Mucosa of descending colon (tissue), 3 donors: ENCODE data around the gene TMEM151B. TPM values are rescaled to one million over a fixed set of nuclear protein-coding genes. Genes with fewer than 3 reads are reported as not detected.
"Not testable (repeated sequence)": the region's sequence is repeated elsewhere in the genome, so short reads cannot be mapped to it uniquely, and the experiment has no call there.

Experiments used
- ATAC-seq: fragments of 200-7000 bp; cut with Tn5 transposase; one replicate; pipeline ENCODE4 v1.9.1; 2020; ENCODE audit warnings: mild to moderate bottlenecking, moderate library complexity
- DNase-seq, 3 donors: peaks; one replicate each; pipeline ENCODE4 v3.0.0-alpha.2; 2020
- H3K36me3 ChIP-seq: fragments of 200-600 bp; one replicate; pipeline ENCODE4 v1.8.0; 2021; ENCODE audit warnings: low read depth, mild to moderate bottlenecking
- H3K4me1 ChIP-seq: fragments of 200-600 bp; one replicate; pipeline ENCODE4 v1.8.0; 2021; ENCODE audit warnings: low read depth, mild to moderate bottlenecking
- H3K4me3 ChIP-seq: fragments of 200-600 bp; one replicate; pipeline ENCODE4 v1.8.0; 2021; ENCODE audit warnings: mild to moderate bottlenecking
- H3K9me3 ChIP-seq: fragments of 200-600 bp; one replicate; pipeline ENCODE4 v1.8.0; 2021; ENCODE audit warnings: mild to moderate bottlenecking
- intact Hi-C, 2 donors: fragments of 100-400 bp; cut with DNase I in 1 of 2; cut with micrococcal nuclease in 1 of 2; formaldehyde crosslinking; loops; one replicate each; pipeline versions ENCODE4 v1.11.0 to v1.11.1; 2022; cut with DNase I, micrococcal nuclease
- total RNA-seq, 3 donors: library from RNA; stranded (reverse); fragmentation: NEBNext Ultra II Directional in 2 of 3; extraction: Animal tissue kit (Norgen Biotek cat#: 25700) in 2 of 3; gene quantifications; one replicate each; pipeline versions ENCODE4 v1.2.1 to v1.2.4, GENCODE V29; 2021 to 2023
- TF ChIP-seq, protein P1 (sequence below): fragments of 200-600 bp; IDR thresholded peaks from one replicate; pipeline ENCODE4 v1.8.0; 2022; ENCODE audit warnings: antibody characterized with exemption, mild to moderate bottlenecking
- donor health status: DM: no; HTN: no; CAD: no; lungs with moderate emphysema.
- donor health status: DM: no; HTN: no; CAD: no.
- donor health status: DM: no; HTN: yes; CAD: no.

Gene TMEM151B
- total RNA-seq, 3 donors from 2014 or later = 0.17 to 1.4 (median 0.31) TPM

DNA sequence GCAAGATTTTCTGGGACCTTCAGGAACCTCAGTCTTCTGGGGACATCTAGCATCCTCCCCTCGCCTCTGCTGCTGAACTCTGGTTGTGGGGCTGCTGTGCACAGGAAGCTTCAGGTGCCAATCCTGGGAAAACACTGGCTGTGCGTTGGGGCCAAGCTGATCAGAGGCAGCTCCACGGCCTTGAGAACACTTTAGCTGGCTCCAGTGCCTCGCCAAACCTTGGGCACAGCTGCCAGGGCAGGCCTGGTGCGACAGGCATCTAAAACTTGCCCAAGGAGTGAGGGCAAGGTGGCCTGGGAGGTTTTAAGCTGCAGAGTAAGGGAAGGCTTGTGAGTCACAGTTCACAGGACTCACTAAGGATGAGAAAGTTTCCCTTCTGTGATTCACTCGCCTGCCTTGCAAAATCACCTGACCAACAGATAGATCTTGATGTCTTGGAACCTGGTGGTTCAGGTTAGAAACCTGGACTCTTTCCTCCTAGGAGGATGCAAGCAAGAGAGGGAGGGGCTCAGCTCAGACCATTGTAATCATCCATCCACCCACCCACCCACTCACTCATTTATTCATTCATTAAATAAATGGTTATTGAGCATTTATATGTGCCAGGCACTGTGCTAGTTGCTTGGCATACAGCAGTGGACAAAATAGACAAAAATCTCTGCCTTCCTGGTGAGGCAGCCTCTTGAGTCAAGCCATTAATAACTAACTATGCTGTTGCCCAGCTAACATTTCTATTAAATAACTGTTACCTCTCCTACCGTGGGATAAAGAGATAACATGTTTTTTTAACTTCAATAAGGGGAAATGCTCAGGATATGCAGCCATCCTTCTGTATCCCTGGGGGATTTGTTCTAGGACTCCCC lies 69.7 kb downstream of the TMEM151B start:
- ATAC-seq (no peak), DNase-seq (no peak)

DNA sequence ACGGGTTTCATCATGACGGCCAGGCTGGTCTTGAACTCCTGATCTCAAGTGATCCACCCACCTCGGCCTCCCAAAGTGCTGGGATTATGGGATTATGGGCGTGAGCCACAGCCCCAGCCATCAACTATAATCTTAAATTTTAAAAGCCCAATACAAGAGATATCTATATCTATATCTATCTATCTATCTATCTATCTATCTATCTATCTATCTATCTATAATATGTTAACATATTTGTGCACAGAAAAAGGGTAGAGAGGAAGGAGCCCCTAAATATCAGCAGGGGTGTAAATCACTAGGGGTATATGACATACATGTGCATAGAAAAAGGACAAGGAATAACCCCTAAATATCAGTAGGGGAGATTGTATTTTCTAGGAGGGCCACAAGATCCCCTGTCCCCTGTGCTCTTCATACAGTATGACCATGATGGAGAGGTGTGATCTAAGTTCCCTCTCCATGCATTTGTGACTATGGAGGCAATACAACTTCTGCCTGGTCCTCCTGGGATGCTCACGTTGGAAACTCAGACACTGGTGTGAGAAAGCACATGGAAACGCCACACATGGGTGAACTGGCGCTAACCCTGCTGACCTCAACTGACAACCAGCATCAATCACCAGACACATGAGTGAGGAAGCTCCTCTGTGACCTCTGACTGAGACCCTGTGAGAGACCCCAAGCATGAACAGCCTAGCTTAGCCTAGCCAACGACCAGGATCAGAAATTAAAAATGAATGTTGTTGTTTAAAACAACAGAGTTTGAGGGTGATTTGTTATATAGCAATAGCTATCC lies 71.0 kb downstream of the TMEM151B start:
- no peaks in the 10 kb centered on the region for H3K36me3 ChIP-seq
- intact Hi-C loops = no loop called here
- TF ChIP-seq, protein P1, sequence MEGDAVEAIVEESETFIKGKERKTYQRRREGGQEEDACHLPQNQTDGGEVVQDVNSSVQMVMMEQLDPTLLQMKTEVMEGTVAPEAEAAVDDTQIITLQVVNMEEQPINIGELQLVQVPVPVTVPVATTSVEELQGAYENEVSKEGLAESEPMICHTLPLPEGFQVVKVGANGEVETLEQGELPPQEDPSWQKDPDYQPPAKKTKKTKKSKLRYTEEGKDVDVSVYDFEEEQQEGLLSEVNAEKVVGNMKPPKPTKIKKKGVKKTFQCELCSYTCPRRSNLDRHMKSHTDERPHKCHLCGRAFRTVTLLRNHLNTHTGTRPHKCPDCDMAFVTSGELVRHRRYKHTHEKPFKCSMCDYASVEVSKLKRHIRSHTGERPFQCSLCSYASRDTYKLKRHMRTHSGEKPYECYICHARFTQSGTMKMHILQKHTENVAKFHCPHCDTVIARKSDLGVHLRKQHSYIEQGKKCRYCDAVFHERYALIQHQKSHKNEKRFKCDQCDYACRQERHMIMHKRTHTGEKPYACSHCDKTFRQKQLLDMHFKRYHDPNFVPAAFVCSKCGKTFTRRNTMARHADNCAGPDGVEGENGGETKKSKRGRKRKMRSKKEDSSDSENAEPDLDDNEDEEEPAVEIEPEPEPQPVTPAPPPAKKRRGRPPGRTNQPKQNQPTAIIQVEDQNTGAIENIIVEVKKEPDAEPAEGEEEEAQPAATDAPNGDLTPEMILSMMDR = no peak
- H3K9me3 ChIP-seq = no peaks in the 10 kb centered on the region
- H3K4me3 ChIP-seq = no peak overlapping the region
- ATAC-seq (no peak), DNase-seq (no peak)
- no peaks in the 10 kb centered on the region for H3K4me1 ChIP-seq

More for the DNA sequence above, 69.7 kb downstream of the TMEM151B start:
- TF ChIP-seq, protein P1 = no peak
- H3K36me3 ChIP-seq = no peaks in the 10 kb centered on the region
- H3K4me3 ChIP-seq = no peak overlapping the region
- H3K9me3 ChIP-seq = no peaks in the 10 kb centered on the region
- intact Hi-C loops = loop anchor here (5.0 kb wide), 1 partner anchor 73 kb away; the partner anchor contains the start of gene NFKBIE (in 2 of the 2)
- no peaks in the 10 kb centered on the region for H3K4me1 ChIP-seq

DNA sequence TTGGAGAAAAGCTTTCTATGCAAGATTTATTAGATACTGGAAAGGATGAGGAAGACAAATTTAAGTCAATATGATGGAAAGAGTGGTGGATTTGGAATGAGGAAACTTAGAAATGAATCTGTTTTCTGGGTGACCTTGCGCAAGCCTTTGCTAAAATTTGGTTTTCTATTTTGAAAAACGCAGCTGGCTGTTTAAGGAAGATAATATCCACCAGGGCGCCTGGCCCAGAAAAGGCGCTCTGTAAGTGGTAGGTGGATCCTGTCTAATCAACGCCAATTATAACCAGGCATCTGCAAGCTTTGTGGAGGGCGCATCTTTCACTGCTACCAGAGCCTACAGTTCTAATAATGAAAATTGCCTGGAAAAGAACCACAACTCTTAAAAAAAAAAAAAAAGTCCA lies 71.8 kb downstream of the TMEM151B start:
- ATAC-seq (no peak), DNase-seq (no peak)
- no peaks in the 10 kb centered on the region for H3K4me1 ChIP-seq
- TF ChIP-seq, protein P1 = no peak
- intact Hi-C loops = no loop called here
- no peaks in the 10 kb centered on the region for H3K9me3 ChIP-seq
- no peaks in the 10 kb centered on the region for H3K36me3 ChIP-seq
- H3K4me3 ChIP-seq = no peak overlapping the region

DNA sequence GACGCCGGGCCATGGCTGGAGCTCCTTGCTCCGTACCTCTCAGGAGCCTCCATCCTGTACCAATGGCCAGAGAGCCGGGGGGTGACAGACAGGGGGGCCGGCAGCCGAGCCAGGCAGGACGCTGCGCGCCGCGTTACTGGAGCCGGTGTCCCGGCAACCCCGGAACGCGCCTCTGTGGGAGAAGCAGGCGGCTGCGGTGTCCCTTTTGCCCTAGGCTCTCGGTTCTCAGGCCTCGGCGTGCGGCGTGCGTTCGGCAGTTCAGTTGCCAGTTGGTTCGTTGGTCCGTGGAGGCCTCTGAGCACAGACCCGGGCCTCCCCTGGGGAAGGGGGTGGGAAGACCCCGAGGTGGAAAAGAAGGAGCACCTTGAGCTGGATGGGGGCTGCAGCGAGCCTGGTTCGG lies 72.2 kb downstream of the TMEM151B start, which contains the start of gene SPATS1:
SPATS1 (plus strand) TSS at position 162 of the 400 bp plus-strand sequence. CDS start 446 bp downstream, outside the sequence.
- no peaks in the 10 kb centered on the region for H3K9me3 ChIP-seq
- H3K4me1 ChIP-seq = no peaks in the 10 kb centered on the region
- no peaks in the 10 kb centered on the region for H3K36me3 ChIP-seq
- DNase-seq (no peak), ATAC-seq (no peak)
- intact Hi-C loops = no loop called here
- no peak within 1 kb of the TSS for H3K4me3 ChIP-seq
- TF ChIP-seq, protein P1 = no peak

DNA sequence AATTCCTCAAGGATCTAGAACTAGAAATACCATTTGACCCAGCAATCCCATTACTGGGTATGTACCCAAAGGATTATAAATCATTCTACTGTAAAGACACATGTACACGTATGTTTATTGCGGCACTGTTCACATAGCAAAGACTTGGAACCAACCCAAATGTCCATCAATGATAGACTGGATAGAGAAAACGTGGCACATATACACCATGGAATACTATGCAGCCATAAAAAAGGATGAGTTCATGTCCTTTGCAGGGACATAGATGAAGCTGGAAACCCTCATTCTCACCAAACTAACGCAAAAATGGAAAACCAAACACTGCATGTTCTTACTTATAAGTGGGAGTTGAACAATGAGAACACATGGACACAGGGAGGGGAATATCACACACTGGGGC lies 76.6 kb downstream of the TMEM151B start:
- ATAC-seq, DNase-seq, H3K36me3 ChIP-seq, H3K4me3 ChIP-seq, intact Hi-C loops, H3K4me1 ChIP-seq, H3K9me3 ChIP-seq: not testable (repeated sequence)
